HepG2 (cell line): ENCODE measurements around the gene TCOF1. TPM values are rescaled to one million over a fixed set of nuclear protein-coding genes. Genes with fewer than 3 reads are reported as not detected.

Source experiments
- CBX1 ChIP-seq: IDR thresholded peaks from one replicate; pipeline ENCODE4 v1.6.1; 2016; ENCODE audit warnings: antibody characterized with exemption, low read depth
- CENPT ChIP-seq: sonication (generic); formaldehyde crosslinking; IDR thresholded peaks from 2 replicates; pipeline ENCODE4 v1.8.0; 2022; ENCODE audit warnings: low read depth, mild to moderate bottlenecking, moderate library complexity, missing genetic modification reagents
- CHCHD3 ChIP-seq: sonication (generic); formaldehyde crosslinking; IDR thresholded peaks from 2 replicates; pipeline ENCODE4 v1.8.0; 2022; ENCODE audit warnings: mild to moderate bottlenecking, missing genetic modification reagents, moderate library complexity
- GATAD1 ChIP-seq: IDR thresholded peaks from 2 replicates; pipeline ENCODE4 v1.6.1; 2016; ENCODE audit warnings: missing genetic modification reagents, missing compliant biosample characterization
- HMGXB4 ChIP-seq, 2 experiments: sonication (generic) in 1 of 2; formaldehyde crosslinking in 1 of 2; IDR thresholded peaks; 2 replicates each; pipeline versions ENCODE4 v1.4.0 to v1.6.1; 2018 to 2020; ENCODE audit warnings: missing genetic modification reagents in 2 of 2, borderline replicate concordance in 1 of 2, low read depth in 1 of 2, mild to moderate bottlenecking in 1 of 2, missing biosample characterization in 1 of 2
- HNF1A ChIP-seq, 2 experiments: sonication (generic) in 1 of 2; formaldehyde crosslinking in 1 of 2; IDR thresholded peaks; 2 replicates each; pipeline versions ENCODE4 v1.4.0 to v1.6.1; 2016 to 2020; ENCODE audit warnings: borderline replicate concordance in 1 of 2, low read depth in 1 of 2, mild to moderate bottlenecking in 1 of 2, missing genetic modification reagents in 1 of 2
- HNF4A ChIP-seq: sonication (generic); formaldehyde crosslinking; IDR thresholded peaks from 2 replicates; pipeline ENCODE4 v1.4.0; 2020; ENCODE audit warnings: missing genetic modification reagents
- MIXL1 ChIP-seq: IDR thresholded peaks from 2 replicates; pipeline ENCODE4 v1.6.1; 2016
- NFIB ChIP-seq: sonication (generic); formaldehyde crosslinking; IDR thresholded peaks from 2 replicates; pipeline ENCODE4 v1.9.0; 2021; ENCODE audit warnings: missing genetic modification reagents, mild to moderate bottlenecking, borderline replicate concordance
- PAXIP1 ChIP-seq: sonication (generic); formaldehyde crosslinking; conservative IDR thresholded peaks from 2 replicates; pipeline ENCODE4 v1.4.0; 2020; ENCODE audit warnings: mild to moderate bottlenecking, missing genetic modification reagents, moderate library complexity
- PCBP1 ChIP-seq: fragments of 200-400 bp; formaldehyde crosslinking; IDR thresholded peaks from 2 replicates; pipeline ENCODE4 v1.6.1; 2017; ENCODE audit warnings: mild to moderate bottlenecking, low read depth, low read length, borderline replicate concordance
- RBFOX2 ChIP-seq: fragments of 200-400 bp; formaldehyde crosslinking; IDR thresholded peaks from 2 replicates; pipeline ENCODE4 v1.6.1; 2017; ENCODE audit warnings: low read depth, mild to moderate bottlenecking, low read length
- ZNF275 ChIP-seq: sonication (generic); formaldehyde crosslinking; IDR thresholded peaks from 2 replicates; pipeline ENCODE4 v1.8.0; 2022; ENCODE audit warnings: missing genetic modification reagents, mild to moderate bottlenecking, inconsistent platforms, borderline replicate concordance
- ZNF567 ChIP-seq: sonication (generic); formaldehyde crosslinking; IDR thresholded peaks from 2 replicates; pipeline ENCODE4 v1.8.1; 2023; ENCODE audit warnings: mild to moderate bottlenecking, missing genetic modification reagents, borderline replicate concordance
- ZNF772 ChIP-seq: sonication (generic); formaldehyde crosslinking; IDR thresholded peaks from 2 replicates; pipeline ENCODE4 v1.5.0; 2020; ENCODE audit warnings: mild to moderate bottlenecking, missing genetic modification reagents
- ZSCAN12 ChIP-seq: sonication (generic); formaldehyde crosslinking; IDR thresholded peaks from 2 replicates; pipeline ENCODE4 v1.9.0; 2021; ENCODE audit warnings: mild to moderate bottlenecking, missing genetic modification reagents
- polyA plus RNA-seq, 8 experiments: library from polyadenylated mRNA; depleted of rRNA in 3 of 8; stranded (reverse) in 7 of 8; unstranded in 1 of 8; fragments of >200 nt; fragmentation: Illumina TruSeq in 4 of 8; extraction: Trizol in 4 of 8; gene quantifications; 2 replicates each; pipeline versions ENCODE4 v1.2.1 to v1.2.3, GENCODE V29; 2011 to 2016; ENCODE audit warnings: low read depth in 4 of 8, missing spikeins in 1 of 8, mixed read lengths in 1 of 8; ENCODE audit not compliant: insufficient read depth in 1 of 8
- total RNA-seq, 5 experiments: library from RNA; depleted of rRNA; stranded (reverse); fragments of >200 nt; fragmentation: Illumina TruSeq; extraction: Trizol; gene quantifications; 2 replicates each; pipeline ENCODE4 v1.2.3, GENCODE V29; 2016; ENCODE audit warnings: low read depth in 1 of 5

Gene TCOF1
- total and polyA plus RNA-seq, 2 of the 13 experiments (the other 11 are each of a cell fraction or from before 2014, with no cell fraction given), result 10.1 to 41.6 TPM

GRCh38 chr5:150356575-150357294 is 762 bp upstream of the TCOF1 start (continued):
- TF ChIP-seq CENPT (CRISPR knock-in tag), result no peak
- TF ChIP-seq PAXIP1 (CRISPR knock-in tag), result peak; percentile 30; the same call in 1 of the 2 replicates
- no peak for TF ChIP-seq ZSCAN12 (CRISPR knock-in tag)
- TF ChIP-seq HMGXB4 (CRISPR knock-in tag; IDR thresholded peaks at IDR 0.05; ENCODE audit: borderline replicate concordance in 1 of 2, low read depth in 1 of 2), result no peak
- no peak for TF ChIP-seq HNF1A (IDR thresholded peaks at IDR 0.05; ENCODE audit: low read depth)
- TF ChIP-seq HNF1A (CRISPR knock-in tag; IDR thresholded peaks at IDR 0.05; ENCODE audit: borderline replicate concordance), result 0 out of 2 replicates have a peak, but pooled peaks have one; percentile 25
- no peak for TF ChIP-seq CHCHD3 (CRISPR knock-in tag)
- no peak for TF ChIP-seq MIXL1 (CRISPR knock-in tag)
- TF ChIP-seq ZNF772 (CRISPR knock-in tag), result 0 out of 2 replicates have a peak, but pooled peaks have one; percentile 23
- no peak for TF ChIP-seq CBX1
- no peak for TF ChIP-seq PCBP1
- TF ChIP-seq RBFOX2, result no peak
- peak; percentile 54 for TF ChIP-seq HNF4A (CRISPR knock-in tag)
- TF ChIP-seq NFIB, result no peak
- TF ChIP-seq ZNF275, result no peak
- no peak for TF ChIP-seq ZNF567 (CRISPR knock-in tag)
- TF ChIP-seq GATAD1 (CRISPR knock-in tag), result no peak
